Caco-2 (cell line): ENCODE data around the gene SRPK2. TPM values are rescaled to one million over a fixed set of nuclear protein-coding genes. Genes with fewer than 3 reads are reported as not detected.
"Not testable (repeated sequence)": the region's sequence is repeated elsewhere in the genome, so short reads cannot be mapped to it uniquely, and the experiment has no call there.

Experiments used
- BruUV-seq: library from RNA; stranded (reverse); fragments of 400-500 nt; replicated peaks from 2 replicates; lab custom pipeline; 2021; lab: Mats Ljungman, UMichigan
- CTCF ChIA-PET: fragments of 300-600 bp; sonication (Branson Sonifier 250); formaldehyde crosslinking; loops from one replicate; lab custom pipeline; 2022; ENCODE audit warnings: antibody characterized with exemption; lab: Charles Lee
- POLR2A ChIA-PET: fragments of 300-600 bp; sonication (Branson Sonifier 250); formaldehyde crosslinking; loops from one replicate; lab custom pipeline; 2022; ENCODE audit warnings: antibody characterized with exemption; lab: Charles Lee
- DNase-seq, 2 experiments: peaks; one replicate each; pipeline versions ENCODE4 v3.0.0 to v3.0.0-alpha.2; 2020 to 2022
- H3K27me3 ChIP-seq: replicated peaks from 2 replicates; pipeline ENCODE4 v1.6.0; 2011; ENCODE audit warnings: low read length; ENCODE audit not compliant: control insufficient read depth, insufficient read depth
- H3K36me3 ChIP-seq: 2 replicates; pipeline ENCODE4 v1.5.1; 2011; ENCODE audit warnings: low read length; ENCODE audit not compliant: control insufficient read depth, insufficient read depth
- H3K4me1 ChIP-seq: fragments of 250-450 bp; sonication (Bioruptor Pico); 2 replicates; pipeline ENCODE4 v1.5.1; 2020; ENCODE audit warnings: mild to moderate bottlenecking
- H3K4me3 ChIP-seq: 2 replicates; pipeline ENCODE4 v1.5.1; 2011; ENCODE audit warnings: low read depth, mild to moderate bottlenecking, control low read depth, low read length
- H3K9me3 ChIP-seq: fragments of 250-450 bp; sonication (Bioruptor Pico); 2 replicates; pipeline ENCODE4 v1.5.1; 2020; ENCODE audit warnings: mild to moderate bottlenecking, moderate library complexity
- H3K27ac Mint-ChIP-seq: one replicate; pipeline ENCODE4 v1.8.0; 2022; ENCODE audit warnings: mixed read lengths; ENCODE audit not compliant: unreplicated experiment
- H3K27me3 Mint-ChIP-seq: one replicate; pipeline ENCODE4 v1.8.0; 2022; ENCODE audit warnings: mixed read lengths; ENCODE audit not compliant: insufficient read depth, unreplicated experiment
- H3K36me3 Mint-ChIP-seq: one replicate; pipeline ENCODE4 v1.8.0; 2022; ENCODE audit warnings: mild to moderate bottlenecking, mixed read lengths; ENCODE audit not compliant: insufficient read depth, unreplicated experiment
- H3K4me1 Mint-ChIP-seq: one replicate; pipeline ENCODE4 v1.8.0; 2022; ENCODE audit warnings: low read depth, mixed read lengths; ENCODE audit not compliant: unreplicated experiment
- H3K4me3 Mint-ChIP-seq: one replicate; pipeline ENCODE4 v1.8.0; 2022; ENCODE audit warnings: mild to moderate bottlenecking, moderate library complexity, mixed read lengths; ENCODE audit not compliant: unreplicated experiment
- H3K9me3 Mint-ChIP-seq: one replicate; pipeline ENCODE4 v1.8.0; 2022; ENCODE audit warnings: mixed read lengths; ENCODE audit not compliant: unreplicated experiment
- CTCF ChIP-seq, 2 experiments: fragments of 200-600 bp in 1 of 2; IDR thresholded peaks; 1 replicate in 1 of 2; 2 replicates in 1 of 2; pipeline versions ENCODE4 v1.5.1 to v1.8.0; 2011 to 2022; ENCODE audit warnings: antibody characterized with exemption in 1 of 2, control low read depth in 1 of 2, inconsistent platforms in 1 of 2, low read depth in 1 of 2, low read length in 1 of 2, mild to moderate bottlenecking in 1 of 2, moderate library complexity in 1 of 2; ENCODE audit not compliant: insufficient read depth in 1 of 2, severe bottlenecking in 1 of 2, unreplicated experiment in 1 of 2
- intact Hi-C: fragments of 100-400 bp; cut with micrococcal nuclease; formaldehyde crosslinking; loops from one replicate; pipeline ENCODE4 v1.10.0; 2022; ENCODE audit not compliant: unreplicated experiment
- total RNA-seq: library from RNA; stranded (reverse); gene quantifications from 2 replicates; pipeline ENCODE4 v1.2.3, GENCODE V29; 2022

SRPK2 gene
- total RNA-seq, 1 experiment from 2014 or later = 39.9 TPM

GRCh38 chr7:105196473-105196872 is 192.2 kb downstream of the SRPK2 start:
- no peak overlapping the region for H3K4me3 ChIP-seq
- no peaks in the 10 kb centered on the region for H3K9me3 ChIP-seq
- H3K9me3 Mint-ChIP-seq = no peaks in the 10 kb centered on the region
- intact Hi-C loops = no loop called here
- ChIA-PET CTCF (no interaction called here), POLR2A (no interaction called here)
- H3K4me1 Mint-ChIP-seq = no peaks in the 10 kb centered on the region
- DNase-seq = no peak
- H3K36me3 Mint-ChIP-seq = peaks cover 27% of the 10 kb centered on the region
- H3K36me3 ChIP-seq = no peaks in the 10 kb centered on the region
- H3K27me3 Mint-ChIP-seq = no peaks in the 10 kb centered on the region
- no peak overlapping the region for H3K4me3 Mint-ChIP-seq
- TF ChIP-seq CTCF (IDR thresholded peaks at IDR 0.05; ENCODE audit: insufficient read depth in 1 of 2, low read depth in 1 of 2, low read length in 1 of 2, severe bottlenecking in 1 of 2, unreplicated experiment in 1 of 2) = no peak
- no TSS peak for BruUV-seq
- H3K4me1 ChIP-seq = no peaks in the 10 kb centered on the region
- H3K27ac Mint-ChIP-seq = no peak overlapping the region
- H3K27me3 ChIP-seq = no peaks in the 10 kb centered on the region

- CTCF ChIA-PET = no interaction called here
These were observed 192.8 kb downstream of the SRPK2 start for GRCh38 chr7:105195891-105196290.

GRCh38 chr7:105194959-105195358 is 193.8 kb downstream of the SRPK2 start:
- H3K4me3 Mint-ChIP-seq, H3K4me1 Mint-ChIP-seq, DNase-seq, POLR2A ChIA-PET, H3K27ac Mint-ChIP-seq, H3K36me3 ChIP-seq, H3K9me3 ChIP-seq, CTCF ChIA-PET, intact Hi-C loops, H3K27me3 Mint-ChIP-seq, H3K4me1 ChIP-seq, H3K27me3 ChIP-seq, H3K4me3 ChIP-seq, H3K9me3 Mint-ChIP-seq, BruUV-seq: not testable (repeated sequence)
- peaks cover 27% of the 10 kb centered on the region for H3K36me3 Mint-ChIP-seq

More at GRCh38 chr7:105195891-105196290, 192.8 kb downstream of the SRPK2 start:
- no peak overlapping the region for H3K4me3 Mint-ChIP-seq
- no peak for DNase-seq
- H3K27ac Mint-ChIP-seq = no peak overlapping the region
- no peaks in the 10 kb centered on the region for H3K9me3 Mint-ChIP-seq
- no peaks in the 10 kb centered on the region for H3K27me3 Mint-ChIP-seq
- no peak for TF ChIP-seq CTCF (IDR thresholded peaks at IDR 0.05; ENCODE audit: insufficient read depth in 1 of 2, low read depth in 1 of 2, low read length in 1 of 2, severe bottlenecking in 1 of 2, unreplicated experiment in 1 of 2)
- Histone ChIP-seq H3K36me3 (no peaks in the 10 kb centered on the region), H3K4me1 (no peaks in the 10 kb centered on the region), H3K9me3 (no peaks in the 10 kb centered on the region), H3K4me3 (no peak overlapping the region), H3K27me3 (no peaks in the 10 kb centered on the region)
- no TSS peak for BruUV-seq
- intact Hi-C loops = no loop called here
- no peaks in the 10 kb centered on the region for H3K4me1 Mint-ChIP-seq
- POLR2A ChIA-PET = no interaction called here
- H3K36me3 Mint-ChIP-seq = peaks cover 27% of the 10 kb centered on the region

- intact Hi-C loops = no loop called here
- Histone ChIP-seq H3K9me3 (no peaks in the 10 kb centered on the region), H3K36me3 (no peaks in the 10 kb centered on the region), H3K4me1 (no peaks in the 10 kb centered on the region), H3K27me3 (no peaks in the 10 kb centered on the region), H3K4me3 (no peak overlapping the region)
- TF ChIP-seq CTCF (IDR thresholded peaks at IDR 0.05; ENCODE audit: insufficient read depth in 1 of 2, low read depth in 1 of 2, low read length in 1 of 2, severe bottlenecking in 1 of 2, unreplicated experiment in 1 of 2) = no peak
- no peak for DNase-seq
- H3K9me3 Mint-ChIP-seq = no peaks in the 10 kb centered on the region
- H3K4me3 Mint-ChIP-seq = no peak overlapping the region
- H3K27me3 Mint-ChIP-seq = no peaks in the 10 kb centered on the region
- no peaks in the 10 kb centered on the region for H3K4me1 Mint-ChIP-seq
- no TSS peak for BruUV-seq
- CTCF ChIA-PET = no interaction called here
- H3K27ac Mint-ChIP-seq = no peak overlapping the region
- peaks cover 19% of the 10 kb centered on the region for H3K36me3 Mint-ChIP-seq
- POLR2A ChIA-PET = no interaction called here
These were observed 197.4 kb downstream of the SRPK2 start for GRCh38 chr7:105191331-105191730.
